Astrocyte (in vitro differentiated cells and primary cell): ENCODE results near the gene PYY.

Source experiments
- EZH2 ChIP-seq: IDR thresholded peaks from 2 replicates; pipeline ENCODE4 v1.6.1; 2012; ENCODE audit warnings: mild to moderate bottlenecking, low read length, inconsistent platforms; ENCODE audit not compliant: insufficient read depth
- TF ChIP-seq, protein P1 (sequence below): IDR thresholded peaks from 2 replicates; pipeline ENCODE4 v1.5.1; 2011; ENCODE audit warnings: low read depth, mild to moderate bottlenecking, inconsistent platforms, low read length, moderate library complexity; ENCODE audit not compliant: insufficient read depth

DNA sequence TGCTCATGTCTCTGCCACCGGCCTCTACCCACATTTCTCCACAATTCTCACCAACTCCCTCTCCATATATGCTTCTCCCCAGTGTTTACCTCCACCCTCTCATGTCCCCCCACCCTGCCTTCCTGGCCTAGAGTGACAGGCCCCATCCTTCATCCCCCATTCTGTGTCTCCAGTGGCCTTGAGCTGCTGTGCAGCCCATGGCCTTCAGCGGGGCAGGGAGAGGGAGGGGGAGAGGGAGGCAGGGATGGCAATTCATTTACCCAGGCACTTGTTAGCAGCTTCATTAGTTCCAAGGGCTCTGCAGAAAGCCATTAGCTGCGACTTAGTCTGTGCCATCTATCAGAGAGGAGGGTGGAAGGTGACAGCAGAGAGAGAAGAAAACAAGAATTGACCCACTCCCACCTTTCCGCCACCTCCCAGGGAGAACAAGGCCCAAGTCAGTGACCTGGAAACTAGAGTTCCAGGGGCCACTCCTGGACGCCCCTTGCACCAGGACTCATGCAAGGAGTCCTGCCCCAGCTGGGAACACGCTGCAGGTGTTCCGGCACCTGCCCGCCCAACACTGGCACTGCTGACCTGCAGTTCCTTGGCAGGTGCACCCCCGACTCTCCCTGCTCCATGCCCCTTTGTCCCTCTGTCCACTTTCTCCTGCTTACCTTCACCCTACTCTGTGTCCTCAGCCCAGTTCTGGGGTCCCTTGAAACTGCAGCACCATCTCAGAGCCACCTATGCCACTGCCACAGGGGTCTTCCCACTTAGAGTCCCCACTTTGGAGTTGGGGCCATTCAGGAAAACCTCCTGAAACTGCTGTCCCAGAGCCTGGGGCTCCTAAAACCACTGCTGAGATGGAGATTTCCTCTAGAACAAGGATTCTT is 23.5 kb upstream of the PYY start:
- TF ChIP-seq, protein P1, sequence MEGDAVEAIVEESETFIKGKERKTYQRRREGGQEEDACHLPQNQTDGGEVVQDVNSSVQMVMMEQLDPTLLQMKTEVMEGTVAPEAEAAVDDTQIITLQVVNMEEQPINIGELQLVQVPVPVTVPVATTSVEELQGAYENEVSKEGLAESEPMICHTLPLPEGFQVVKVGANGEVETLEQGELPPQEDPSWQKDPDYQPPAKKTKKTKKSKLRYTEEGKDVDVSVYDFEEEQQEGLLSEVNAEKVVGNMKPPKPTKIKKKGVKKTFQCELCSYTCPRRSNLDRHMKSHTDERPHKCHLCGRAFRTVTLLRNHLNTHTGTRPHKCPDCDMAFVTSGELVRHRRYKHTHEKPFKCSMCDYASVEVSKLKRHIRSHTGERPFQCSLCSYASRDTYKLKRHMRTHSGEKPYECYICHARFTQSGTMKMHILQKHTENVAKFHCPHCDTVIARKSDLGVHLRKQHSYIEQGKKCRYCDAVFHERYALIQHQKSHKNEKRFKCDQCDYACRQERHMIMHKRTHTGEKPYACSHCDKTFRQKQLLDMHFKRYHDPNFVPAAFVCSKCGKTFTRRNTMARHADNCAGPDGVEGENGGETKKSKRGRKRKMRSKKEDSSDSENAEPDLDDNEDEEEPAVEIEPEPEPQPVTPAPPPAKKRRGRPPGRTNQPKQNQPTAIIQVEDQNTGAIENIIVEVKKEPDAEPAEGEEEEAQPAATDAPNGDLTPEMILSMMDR, result no peak
- TF ChIP-seq EZH2, result no peak
